GM12873 (cell line): ENCODE results near the gene ZFAND2B.

Source experiments
- CTCF ChIP-seq: IDR thresholded peaks from 2 replicates; pipeline ENCODE4 v1.5.1; 2012; ENCODE audit warnings: low read depth, mild to moderate bottlenecking, moderate library complexity, low read length, control low read depth; ENCODE audit not compliant: insufficient read depth; ENCODE audit errors: missing control alignments

The ZFAND2B gene

GRCh38 chr2:219215871-219216534 lies 9.4 kb downstream of the ZFAND2B start:
- no peak for TF ChIP-seq CTCF

DNA sequence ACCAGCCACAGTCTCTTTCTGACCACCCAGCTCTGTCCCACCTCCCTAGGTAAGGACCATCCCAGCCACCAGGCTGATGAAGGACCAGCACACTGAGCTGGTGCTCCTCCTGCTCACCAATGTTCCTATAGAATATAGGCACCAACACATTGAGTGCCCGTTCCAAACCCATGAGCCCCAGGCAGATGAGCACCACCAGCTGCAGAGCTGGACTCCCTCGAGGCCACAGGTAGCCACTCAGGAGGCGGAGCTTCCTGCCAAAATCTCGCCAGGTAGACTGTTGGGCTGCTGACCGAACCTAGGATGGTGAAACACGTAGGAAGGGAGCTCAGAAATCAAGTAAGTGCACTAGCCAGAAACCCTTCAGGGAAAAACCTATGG lies 9.9 kb downstream of the ZFAND2B start:
- TF ChIP-seq CTCF = no peak

DNA sequence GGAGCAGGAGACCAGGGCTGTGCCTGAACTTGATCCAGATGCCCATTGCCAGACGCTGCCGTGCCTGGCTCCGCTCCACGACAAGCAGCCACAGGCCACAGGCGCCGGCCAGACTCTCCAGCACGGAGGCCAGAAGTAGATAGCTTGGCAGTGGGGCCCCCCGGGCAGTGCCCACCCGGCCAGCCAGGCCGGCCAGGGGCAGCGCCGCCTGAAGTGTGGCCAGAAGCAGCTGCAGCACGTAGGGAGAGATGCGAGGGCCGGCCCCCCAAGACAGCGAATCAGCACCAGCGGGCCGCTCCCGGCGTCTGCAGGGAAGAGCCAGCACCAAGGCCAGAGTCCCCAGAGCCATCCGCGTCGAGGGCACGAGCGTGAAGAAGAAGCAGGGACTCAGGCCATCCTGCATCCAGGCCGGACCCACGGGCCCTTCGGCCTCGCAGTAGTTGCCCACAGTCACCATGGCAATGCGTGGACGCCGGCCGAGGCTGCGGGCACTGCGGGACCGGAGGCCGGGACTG lies 11.7 kb downstream of the ZFAND2B start:
- no peak for TF ChIP-seq CTCF

GRCh38 chr2:219218732-219219701 lies 12.4 kb downstream of the ZFAND2B start, which contains the start of gene ABCB6:
ABCB6 (minus strand) TSS chr2:219218958; CDS start chr2:219218673, 285 bp downstream.
- TF ChIP-seq CTCF = no peak

DNA sequence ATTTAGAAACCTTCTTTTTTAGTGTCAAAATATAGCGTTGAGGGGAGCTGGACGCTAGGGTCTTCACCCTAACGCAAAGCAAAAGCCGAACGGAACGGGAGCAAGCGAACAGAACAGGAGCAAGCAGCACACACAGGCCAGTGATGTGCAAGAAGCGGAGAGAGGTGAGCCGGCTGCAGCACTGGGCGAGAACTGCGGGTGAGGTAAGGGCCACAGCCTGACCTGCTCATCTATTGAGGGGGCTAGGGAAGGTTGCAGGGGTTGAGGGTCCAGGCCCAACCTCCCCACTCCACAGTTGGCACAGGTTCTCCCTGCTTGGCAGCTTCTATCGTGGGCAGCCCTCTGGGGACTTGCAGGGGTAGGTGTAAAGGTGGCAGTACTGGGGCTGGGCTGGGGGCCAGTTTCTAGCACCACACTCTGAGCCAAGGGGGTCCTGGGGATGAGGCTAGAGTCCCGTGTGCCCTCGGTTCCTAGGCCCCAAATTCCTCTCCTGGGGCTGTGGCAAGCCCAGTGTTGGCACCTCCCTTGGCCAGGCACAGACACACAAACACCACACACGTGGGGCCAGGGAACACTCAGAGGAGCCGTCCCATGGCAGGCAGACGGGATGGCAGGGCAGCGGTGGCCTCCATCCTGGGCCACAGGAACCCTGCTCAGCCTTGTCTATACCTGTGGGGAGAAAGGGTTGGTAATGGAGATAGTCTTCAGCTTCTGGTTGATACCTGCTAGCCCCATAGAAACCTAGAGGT lies 13.4 kb downstream of the ZFAND2B start:
- no peak for TF ChIP-seq CTCF

- TF ChIP-seq CTCF = no peak
These were observed 14.2 kb downstream of the ZFAND2B start for GRCh38 chr2:219220652-219221402.
